HG03175 (cell line): ENCODE measurements around the gene METTL3.
"Not testable (repeated sequence)": the region's sequence is repeated elsewhere in the genome, so short reads cannot be mapped to it uniquely, and the experiment has no call there.

Source experiments
- ATAC-seq: cut with Tn5 transposase; IDR thresholded peaks from one replicate; pipeline ENCODE4 v1.9.1; 2021; ENCODE audit warnings: mild to moderate bottlenecking, moderate library complexity; ENCODE audit not compliant: unreplicated experiment

Gene METTL3

GRCh38 chr14:21510735-21511657 is at the start of gene METTL3:
Gene METTL3, minus strand, starts transcription at chr14:21511340. Its CDS starts 117 bp downstream, at chr14:21511223.
- peak; percentile 98 for ATAC-seq

- no peak for ATAC-seq
Measured at GRCh38 chr14:21558703-21559170, 47.6 kb upstream of the METTL3 start.

- ATAC-seq: peak; percentile 66
Measured at GRCh38 chr14:21557084-21557901, 46.2 kb upstream of the METTL3 start.

GRCh38 chr14:21556378-21557083 is 45.4 kb upstream of the METTL3 start:
- ATAC-seq: no peak

GRCh38 chr14:21553266-21553665 is 42.1 kb upstream of the METTL3 start:
- no peak for ATAC-seq

GRCh38 chr14:21544588-21544987 is 33.4 kb upstream of the METTL3 start:
- ATAC-seq: not testable (repeated sequence)

GRCh38 chr14:21543963-21544362 is 32.8 kb upstream of the METTL3 start:
- no peak for ATAC-seq

GRCh38 chr14:21543521-21543960 is 32.4 kb upstream of the METTL3 start:
- no peak for ATAC-seq

GRCh38 chr14:21541413-21542074 is 30.4 kb upstream of the METTL3 start:
- no peak for ATAC-seq

GRCh38 chr14:21539189-21539940 is 28.2 kb upstream of the METTL3 start:
- ATAC-seq: no peak

- no peak for ATAC-seq
Measured at GRCh38 chr14:21537090-21537424, 25.9 kb upstream of the METTL3 start.

- no peak for ATAC-seq
Measured at GRCh38 chr14:21536418-21537089, 25.4 kb upstream of the METTL3 start.

GRCh38 chr14:21535545-21536417 is 24.6 kb upstream of the METTL3 start:
- ATAC-seq: no peak

GRCh38 chr14:21534576-21534975 is 23.4 kb upstream of the METTL3 start:
- ATAC-seq: no peak

GRCh38 chr14:21533294-21533693 is 22.2 kb upstream of the METTL3 start:
- no peak for ATAC-seq

GRCh38 chr14:21529515-21529914 is 18.4 kb upstream of the METTL3 start:
- no peak for ATAC-seq

- ATAC-seq: no peak
Measured at GRCh38 chr14:21528381-21529348, 17.5 kb upstream of the METTL3 start.
